Progenitor cell of endocrine pancreas (in vitro differentiated cells): Measurements from ENCODE around the gene CEP152. TPM values are rescaled to one million over a fixed set of nuclear protein-coding genes. Genes with fewer than 3 reads are reported as not detected.

ENCODE experiments used
- DNase-seq: peaks from one replicate; pipeline ENCODE4 v3.0.0; 2021; ENCODE audit warnings: low spot score; ENCODE audit not compliant: unreplicated experiment
- H3K27ac Mint-ChIP-seq: 2 replicates; pipeline ENCODE4 v1.8.0; 2021; ENCODE audit warnings: mild to moderate bottlenecking, moderate library complexity, mixed read lengths
- H3K27me3 Mint-ChIP-seq: 2 replicates; pipeline ENCODE4 v1.8.0; 2021; ENCODE audit warnings: mixed read lengths
- H3K36me3 Mint-ChIP-seq: 2 replicates; pipeline ENCODE4 v1.8.0; 2022; ENCODE audit warnings: mixed read lengths; ENCODE audit not compliant: insufficient read depth
- H3K4me1 Mint-ChIP-seq: 2 replicates; pipeline ENCODE4 v1.8.0; 2021; ENCODE audit warnings: low read depth, mixed read lengths
- H3K4me3 Mint-ChIP-seq: 2 replicates; pipeline ENCODE4 v1.8.0; 2021; ENCODE audit warnings: low read depth, mild to moderate bottlenecking, moderate library complexity, mixed read lengths
- H3K9me3 Mint-ChIP-seq: 2 replicates; pipeline ENCODE4 v1.8.0; 2021; ENCODE audit warnings: low read depth, mixed read lengths
- total RNA-seq: library from RNA; stranded (reverse); gene quantifications from 2 replicates; pipeline ENCODE4 v1.2.1, GENCODE V29; 2021
- TF ChIP-seq, protein P1 (sequence below): fragments of 200-600 bp; sonication (generic); IDR thresholded peaks from one replicate; pipeline ENCODE4 v1.5.0; 2021; ENCODE audit warnings: antibody characterized with exemption, mild to moderate bottlenecking; ENCODE audit not compliant: unreplicated experiment

The CEP152 gene
- total RNA-seq, 1 donor from 2014 or later, result 9.5 TPM

- TF ChIP-seq, protein P1, sequence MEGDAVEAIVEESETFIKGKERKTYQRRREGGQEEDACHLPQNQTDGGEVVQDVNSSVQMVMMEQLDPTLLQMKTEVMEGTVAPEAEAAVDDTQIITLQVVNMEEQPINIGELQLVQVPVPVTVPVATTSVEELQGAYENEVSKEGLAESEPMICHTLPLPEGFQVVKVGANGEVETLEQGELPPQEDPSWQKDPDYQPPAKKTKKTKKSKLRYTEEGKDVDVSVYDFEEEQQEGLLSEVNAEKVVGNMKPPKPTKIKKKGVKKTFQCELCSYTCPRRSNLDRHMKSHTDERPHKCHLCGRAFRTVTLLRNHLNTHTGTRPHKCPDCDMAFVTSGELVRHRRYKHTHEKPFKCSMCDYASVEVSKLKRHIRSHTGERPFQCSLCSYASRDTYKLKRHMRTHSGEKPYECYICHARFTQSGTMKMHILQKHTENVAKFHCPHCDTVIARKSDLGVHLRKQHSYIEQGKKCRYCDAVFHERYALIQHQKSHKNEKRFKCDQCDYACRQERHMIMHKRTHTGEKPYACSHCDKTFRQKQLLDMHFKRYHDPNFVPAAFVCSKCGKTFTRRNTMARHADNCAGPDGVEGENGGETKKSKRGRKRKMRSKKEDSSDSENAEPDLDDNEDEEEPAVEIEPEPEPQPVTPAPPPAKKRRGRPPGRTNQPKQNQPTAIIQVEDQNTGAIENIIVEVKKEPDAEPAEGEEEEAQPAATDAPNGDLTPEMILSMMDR, result no peak
- Mint-ChIP-seq H3K4me3 (no peak overlapping the region), H3K27me3 (no peaks in the 10 kb centered on the region), H3K9me3 (no peaks in the 10 kb centered on the region), H3K4me1 (peaks cover 5% of the 10 kb centered on the region), H3K36me3 (no peaks in the 10 kb centered on the region), H3K27ac (no peak overlapping the region)
- DNase-seq, result no peak
Observed at GRCh38 chr15:48806151-48806550, 4.7 kb downstream of the CEP152 start.

- Mint-ChIP-seq H3K27ac (no peak overlapping the region), H3K4me1 (peaks cover 5% of the 10 kb centered on the region), H3K36me3 (no peaks in the 10 kb centered on the region), H3K4me3 (no peak overlapping the region), H3K27me3 (no peaks in the 10 kb centered on the region), H3K9me3 (no peaks in the 10 kb centered on the region)
- TF ChIP-seq, protein P1, result no peak
- DNase-seq, result no peak
Observed at GRCh38 chr15:48805591-48805990, 5.3 kb downstream of the CEP152 start.

DNA sequence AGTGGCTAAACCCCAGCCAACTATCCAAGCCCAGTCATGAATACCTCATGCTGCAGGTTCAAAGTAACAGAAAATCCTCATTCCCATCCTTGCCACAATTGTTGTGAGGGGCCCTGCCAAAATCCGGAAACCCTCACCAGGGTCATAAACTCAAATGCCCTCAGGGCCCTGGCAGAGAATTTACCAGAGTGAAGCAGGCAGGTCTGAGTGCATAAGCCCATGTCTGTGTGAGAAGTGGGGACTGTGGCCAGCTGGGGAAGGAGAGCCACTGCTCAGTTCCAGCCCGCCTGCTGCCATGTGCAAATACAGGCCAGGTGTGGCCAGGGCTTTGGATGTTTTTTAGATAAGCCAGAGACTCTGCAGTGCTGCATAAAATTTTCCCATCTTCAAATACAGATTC, 7.0 kb downstream of the CEP152 start:
- DNase-seq, result no peak
- Mint-ChIP-seq H3K27me3 (no peaks in the 10 kb centered on the region), H3K4me3 (no peak overlapping the region), H3K4me1 (no peaks in the 10 kb centered on the region), H3K9me3 (no peaks in the 10 kb centered on the region), H3K27ac (no peak overlapping the region), H3K36me3 (no peaks in the 10 kb centered on the region)
- TF ChIP-seq, protein P1, result no peak

GRCh38 chr15:48802867-48803266, 8.0 kb downstream of the CEP152 start:
- TF ChIP-seq, protein P1, result no peak
- DNase-seq, result no peak
- no peak overlapping the region for H3K27ac Mint-ChIP-seq
- H3K4me3 Mint-ChIP-seq, result no peak overlapping the region
- no peaks in the 10 kb centered on the region for H3K9me3 Mint-ChIP-seq
- no peaks in the 10 kb centered on the region for H3K36me3 Mint-ChIP-seq
- H3K4me1 Mint-ChIP-seq, result peaks cover 1% of the 10 kb centered on the region
- H3K27me3 Mint-ChIP-seq, result no peaks in the 10 kb centered on the region

DNA sequence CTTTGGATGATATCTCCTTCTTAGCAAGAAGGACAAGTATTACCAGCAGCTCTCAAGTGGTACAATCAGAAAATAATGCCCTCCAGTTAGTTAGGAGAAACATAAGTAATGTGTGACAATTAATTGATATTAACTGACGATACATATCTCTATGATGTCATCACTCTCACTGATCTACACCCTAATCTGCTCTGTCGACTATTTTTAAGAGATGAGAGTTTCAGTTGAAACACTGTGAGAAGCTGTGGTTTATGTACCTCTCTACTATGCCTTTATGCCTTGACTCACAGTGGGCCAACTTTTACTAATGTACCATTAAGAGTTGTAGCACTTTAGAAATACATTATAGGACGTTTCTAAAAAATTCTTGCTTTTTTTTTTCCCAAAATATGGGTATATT, 8.6 kb downstream of the CEP152 start:
- DNase-seq, result no peak
- H3K4me1 Mint-ChIP-seq, result peaks cover 1% of the 10 kb centered on the region
- no peaks in the 10 kb centered on the region for H3K36me3 Mint-ChIP-seq
- H3K9me3 Mint-ChIP-seq, result no peaks in the 10 kb centered on the region
- no peaks in the 10 kb centered on the region for H3K27me3 Mint-ChIP-seq
- TF ChIP-seq, protein P1, result no peak
- H3K27ac Mint-ChIP-seq, result no peak overlapping the region
- no peak overlapping the region for H3K4me3 Mint-ChIP-seq
